GM21825 (cell line): ENCODE data around the gene BCAR3.
"Not testable (repeated sequence)": the region's sequence is repeated elsewhere in the genome, so short reads cannot be mapped to it uniquely, and the experiment has no call there.

Source experiments
- ATAC-seq: cut with Tn5 transposase; IDR thresholded peaks from one replicate; pipeline ENCODE4 v1.9.1; 2021; ENCODE audit warnings: mild to moderate bottlenecking, moderate library complexity; ENCODE audit not compliant: unreplicated experiment

BCAR3 gene

DNA sequence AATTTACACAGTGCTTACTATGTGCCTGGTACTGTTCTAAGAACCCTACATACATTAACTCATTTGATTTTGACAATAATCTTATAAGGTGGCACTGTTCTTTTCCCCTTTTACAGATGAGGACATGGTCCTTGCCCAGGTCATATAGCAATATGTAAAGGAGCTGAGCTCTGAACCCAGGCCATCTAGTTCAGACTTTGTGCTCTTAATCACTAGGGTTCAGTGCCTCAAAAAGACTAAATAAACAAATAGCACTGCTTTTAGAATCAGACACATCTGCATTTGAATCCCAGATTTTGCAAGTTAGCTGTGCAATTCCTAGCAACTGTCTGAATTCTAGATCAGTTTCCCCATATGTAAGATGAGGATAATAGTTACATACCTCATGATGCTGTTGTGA is 8.7 kb upstream of the BCAR3 start:
- no peak for ATAC-seq

DNA sequence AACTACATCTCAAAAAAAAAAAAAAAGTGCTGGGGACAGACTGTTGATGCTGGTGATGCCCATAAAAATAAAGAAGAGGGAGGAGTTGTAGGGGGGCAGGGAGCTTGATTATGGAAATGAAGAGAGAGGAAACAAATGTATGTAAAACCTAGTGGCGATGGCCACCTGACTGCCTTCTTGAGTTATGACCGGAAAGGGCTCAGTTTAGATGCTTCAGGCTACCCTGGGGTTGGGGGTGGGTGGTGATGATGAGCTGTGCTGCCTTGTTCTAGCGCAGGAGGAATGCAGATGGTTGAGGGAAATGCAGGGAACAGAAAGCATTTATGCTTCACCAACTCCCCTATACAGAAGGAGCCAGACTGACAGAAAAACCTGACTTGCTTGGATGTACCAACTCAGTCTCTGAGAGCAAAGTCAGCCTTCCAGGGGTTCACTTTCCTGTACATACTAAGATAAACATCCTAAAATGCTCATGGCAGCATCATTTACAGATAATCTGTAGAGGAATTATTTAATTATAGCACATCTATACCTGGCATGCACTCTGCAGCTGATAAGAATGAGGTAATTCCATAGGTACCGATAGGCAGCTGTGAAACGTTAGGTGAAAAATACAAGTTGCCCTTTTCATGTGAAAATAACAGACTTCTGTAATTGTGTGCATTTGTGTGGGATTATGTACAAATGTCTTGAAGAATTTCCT is 8.0 kb upstream of the BCAR3 start:
- no peak for ATAC-seq

DNA sequence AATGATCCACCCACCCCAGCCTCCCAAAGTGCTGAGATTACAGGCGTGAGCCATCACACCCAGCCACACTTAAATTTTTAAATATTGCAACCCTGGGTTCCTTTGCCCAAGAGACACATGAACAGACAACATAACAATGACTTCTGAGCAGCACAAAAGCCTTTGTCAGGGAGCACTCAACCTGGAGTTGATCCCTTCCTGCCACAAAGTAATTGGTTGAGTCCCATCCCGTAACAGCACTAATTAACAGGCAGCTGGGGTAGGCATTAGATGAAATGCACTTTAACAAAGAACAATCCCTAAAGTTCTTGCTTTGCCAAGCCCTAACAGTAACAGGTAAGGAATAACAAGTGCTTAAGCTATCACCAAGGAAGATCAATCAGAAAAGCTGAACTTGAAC is 5.9 kb upstream of the BCAR3 start:
- no peak for ATAC-seq

DNA sequence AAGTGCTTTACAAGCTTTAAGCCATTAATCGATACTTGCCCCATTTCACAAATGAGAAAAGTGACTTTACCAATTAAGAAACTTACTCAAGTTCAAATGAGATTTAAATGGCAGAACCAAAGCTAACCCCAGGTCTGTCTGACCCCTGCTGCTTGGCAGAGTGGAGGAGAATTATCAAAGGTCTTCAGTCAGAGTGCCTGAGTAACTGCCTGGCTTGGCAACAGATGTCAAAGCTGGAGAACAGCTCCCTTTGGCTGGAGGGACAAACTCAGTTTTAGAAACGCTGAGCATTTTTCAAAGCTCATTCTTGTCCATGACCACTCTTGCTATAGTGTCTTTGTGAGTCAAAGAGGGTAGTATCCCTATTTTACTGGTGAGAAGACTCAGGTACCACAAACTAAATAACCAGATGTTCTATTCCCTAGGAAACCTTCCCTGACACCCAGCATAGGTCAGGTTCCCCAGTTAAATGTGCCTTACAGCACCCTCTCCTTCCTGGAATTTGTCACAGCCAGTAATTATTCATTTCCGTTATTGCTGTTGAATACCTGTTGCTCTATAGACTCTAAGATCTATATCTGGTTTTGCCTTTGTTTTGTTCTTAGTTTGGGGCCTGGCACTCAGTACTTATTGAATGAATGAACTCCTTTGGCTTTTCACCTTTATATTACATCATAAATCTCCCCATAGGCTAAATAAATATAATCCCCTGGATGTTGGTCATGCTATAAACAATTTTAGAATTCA is 5.0 kb upstream of the BCAR3 start:
- ATAC-seq, result no peak

DNA sequence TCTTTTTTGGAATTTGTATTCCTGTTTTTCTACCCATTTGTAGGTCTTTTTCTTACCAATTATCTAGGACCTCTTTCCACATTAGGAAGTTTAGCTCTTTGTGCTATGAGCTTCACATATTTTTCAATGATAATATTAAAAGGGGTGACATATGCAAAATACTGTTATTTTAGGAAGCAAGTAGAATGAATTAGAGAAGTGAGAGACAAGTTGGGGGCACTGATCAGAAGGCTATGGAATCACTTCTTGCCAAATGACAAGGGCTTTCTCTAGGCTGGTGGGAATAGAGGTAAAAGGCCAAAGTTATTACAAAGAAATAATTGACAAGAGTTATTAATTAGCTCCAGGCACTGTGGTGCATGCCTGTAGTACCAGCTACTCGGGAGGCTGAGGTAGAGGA is 4.3 kb upstream of the BCAR3 start:
- no peak for ATAC-seq

DNA sequence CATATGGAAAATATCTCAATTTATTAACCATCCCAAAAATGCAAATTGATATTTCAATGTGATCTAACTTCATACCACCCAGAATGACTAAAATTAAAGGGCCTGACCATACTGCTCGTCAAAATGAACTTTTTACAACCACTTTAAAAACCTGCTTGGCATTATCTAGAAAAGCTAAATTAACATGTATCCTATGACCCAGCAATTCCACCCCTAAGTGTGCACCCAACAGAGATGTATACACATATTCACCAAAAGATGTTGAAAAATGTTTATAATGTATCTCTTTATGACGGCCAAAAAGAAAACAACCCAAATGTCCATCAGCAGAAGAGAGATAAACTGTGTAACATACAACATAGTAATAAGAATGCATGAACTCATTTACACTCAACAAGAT is 1.6 kb upstream of the BCAR3 start:
- no peak for ATAC-seq

DNA sequence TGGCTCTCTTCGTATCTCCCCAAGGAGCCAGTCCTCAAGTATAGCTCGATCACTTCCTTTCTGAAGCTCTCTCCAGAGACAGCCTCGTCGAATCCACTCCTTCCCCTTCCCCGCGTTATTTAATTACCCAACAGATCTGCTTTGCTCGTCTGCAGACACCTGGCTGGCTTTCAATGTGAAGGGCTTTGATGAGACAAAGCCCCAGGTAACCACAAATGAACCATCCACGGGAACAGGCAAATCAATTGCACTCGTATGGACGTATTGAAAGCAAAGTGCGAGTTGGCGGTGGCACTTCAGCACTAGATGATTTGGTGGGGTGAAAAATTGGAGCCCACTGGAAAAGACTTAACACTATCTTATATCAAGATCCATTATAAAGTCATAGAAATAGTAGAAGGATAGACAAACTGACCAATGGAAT is 364 bp upstream of the BCAR3 start:
- ATAC-seq, result peak; percentile 6

DNA sequence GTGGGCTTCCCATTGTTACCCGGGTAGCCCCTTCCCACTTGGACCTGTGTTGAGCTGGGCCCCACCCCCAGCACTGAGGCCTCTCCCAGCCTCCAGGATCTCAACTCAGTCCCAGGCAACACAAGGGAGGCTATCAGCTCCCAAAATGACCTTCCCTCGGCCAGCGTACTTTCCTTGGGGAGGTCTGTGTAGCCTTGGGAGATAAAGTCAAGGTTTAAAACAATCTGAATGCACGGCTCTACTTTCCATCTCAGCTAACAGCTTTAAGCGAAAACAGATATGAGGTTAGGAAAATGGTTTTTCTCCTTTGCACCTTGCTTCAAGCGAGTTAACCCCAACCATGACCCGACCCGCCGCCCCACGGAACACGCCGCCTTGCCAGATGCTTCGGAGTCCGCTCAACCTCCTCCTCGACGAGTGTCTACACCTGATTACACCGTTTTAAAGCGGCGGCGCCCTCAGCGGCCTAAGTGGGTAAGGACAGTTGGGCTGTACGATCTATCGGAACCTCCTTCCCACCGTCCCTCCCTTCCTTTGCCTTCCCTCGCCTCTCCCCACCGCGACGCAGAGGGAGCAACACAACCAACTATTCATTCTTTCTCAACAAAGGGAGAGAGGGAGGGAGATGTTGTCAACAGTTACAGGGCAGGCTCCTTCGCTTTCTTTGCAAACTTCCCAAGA is 1.1 kb downstream of the BCAR3 start:
- ATAC-seq, result peak; percentile 60

DNA sequence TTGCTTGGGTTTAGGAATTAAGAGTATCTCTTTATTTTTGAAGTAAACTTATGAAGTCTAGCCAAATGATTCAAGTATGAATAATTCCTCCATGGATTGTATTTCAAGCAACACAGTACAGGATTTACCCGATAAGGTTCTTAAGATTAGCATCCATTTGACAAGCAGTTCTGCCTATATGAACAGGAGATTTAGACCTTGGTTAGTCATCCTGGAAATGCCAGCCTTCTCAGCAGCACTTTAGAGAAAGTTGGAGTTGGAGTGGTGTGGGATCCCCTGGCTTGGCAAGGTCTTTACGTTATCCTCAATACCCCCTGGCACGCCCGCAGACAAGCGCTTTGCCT is 1.6 kb downstream of the BCAR3 start:
- ATAC-seq, result no peak

DNA sequence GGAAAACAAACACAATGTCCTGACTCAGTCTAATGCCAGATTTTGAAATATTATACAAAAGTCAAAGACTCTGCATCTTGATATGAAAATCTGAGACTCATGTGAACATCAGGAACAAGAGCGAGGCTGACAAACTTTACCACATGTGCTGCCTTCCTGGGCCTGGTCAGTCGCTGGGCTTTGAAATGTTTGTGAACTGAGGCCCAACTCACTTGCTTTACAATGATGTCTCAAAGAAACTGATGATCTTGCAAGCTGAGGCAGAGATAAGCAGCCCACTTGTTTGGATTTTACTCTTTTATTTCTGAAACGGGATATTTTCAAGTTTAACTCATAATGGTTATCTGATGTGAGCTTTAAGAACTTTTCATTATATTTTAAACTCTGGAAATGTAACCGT is 2.1 kb downstream of the BCAR3 start:
- ATAC-seq, result no peak

DNA sequence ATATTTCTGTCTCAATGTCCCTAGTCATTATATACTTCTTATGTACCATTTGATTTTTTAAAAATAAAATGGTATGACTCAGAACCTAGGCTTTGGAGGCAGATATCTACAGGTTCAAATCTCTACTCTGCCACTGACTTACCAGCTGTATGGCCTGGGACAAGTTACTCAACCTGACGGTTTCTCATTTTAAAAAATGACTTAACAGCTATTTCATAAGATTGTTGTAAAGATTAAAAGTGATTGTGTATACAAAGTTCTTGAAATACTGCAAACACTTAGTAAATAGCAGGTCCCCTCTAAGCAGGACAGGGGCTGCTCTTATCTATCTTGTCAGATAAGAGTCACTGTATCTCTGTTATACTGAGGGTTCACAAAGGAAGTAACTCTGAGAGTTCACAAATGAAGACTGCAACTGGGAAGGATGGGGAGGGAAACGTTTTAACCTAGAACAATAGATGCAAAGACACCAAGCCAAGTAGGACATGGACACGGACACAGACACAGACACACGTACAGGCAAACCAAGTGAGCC is 2.6 kb downstream of the BCAR3 start:
- ATAC-seq, result no peak

DNA sequence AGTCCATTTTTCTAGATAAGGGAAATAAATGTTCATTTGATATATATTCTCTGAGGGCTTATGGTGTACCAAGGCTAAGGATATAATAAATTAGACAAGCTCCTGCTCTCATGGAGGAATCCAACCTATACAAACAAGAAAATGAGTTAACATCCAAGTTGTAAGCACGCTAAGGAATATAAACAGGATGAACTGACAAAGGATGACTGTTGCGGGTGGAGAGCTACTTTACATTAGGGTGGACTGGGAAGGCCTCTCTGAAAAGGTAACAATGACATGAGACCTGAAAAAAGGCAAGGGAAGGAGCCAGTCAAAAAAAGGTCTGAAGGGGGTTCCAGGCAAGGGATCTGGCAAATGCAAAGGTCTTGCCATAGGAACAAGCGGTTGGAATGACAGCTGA is 3.1 kb downstream of the BCAR3 start:
- no peak for ATAC-seq

DNA sequence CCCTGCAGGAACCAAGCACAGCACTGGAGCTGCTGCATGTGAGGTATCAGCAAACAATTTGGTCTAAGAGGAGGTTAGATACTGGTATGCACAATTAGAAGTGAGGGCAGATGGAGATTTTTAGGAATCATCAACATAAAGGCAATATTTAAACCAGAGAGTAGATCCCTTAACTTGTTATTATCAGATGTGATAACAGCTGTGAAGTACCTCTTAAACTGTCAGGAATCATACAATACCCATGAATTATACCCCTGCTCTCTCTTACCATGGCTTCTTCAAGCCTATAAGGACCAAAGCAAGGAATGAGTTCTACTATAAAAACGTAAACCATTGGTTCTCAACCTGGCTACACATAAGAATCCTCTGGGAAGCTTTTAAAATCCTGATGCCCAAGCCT is 3.9 kb downstream of the BCAR3 start:
- ATAC-seq, result no peak

DNA sequence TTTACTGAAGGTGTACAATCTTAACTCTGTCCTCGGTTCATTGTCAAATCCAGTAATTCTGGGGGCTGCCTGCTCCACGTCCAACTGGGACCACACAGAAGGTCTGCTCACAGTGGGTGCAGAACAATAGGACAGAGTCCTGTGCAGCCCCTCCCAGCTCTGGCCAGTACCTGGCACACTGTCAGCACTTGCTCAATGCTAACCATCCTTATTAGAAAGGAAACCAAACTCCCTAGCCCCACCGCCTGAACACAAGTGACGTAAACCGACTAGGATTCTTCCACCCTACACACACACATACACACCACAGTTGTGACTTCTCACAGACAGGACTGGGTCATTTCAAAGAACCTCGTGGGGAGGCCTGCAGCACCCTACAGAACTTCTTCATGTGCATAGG is 5.2 kb downstream of the BCAR3 start:
- no peak for ATAC-seq

DNA sequence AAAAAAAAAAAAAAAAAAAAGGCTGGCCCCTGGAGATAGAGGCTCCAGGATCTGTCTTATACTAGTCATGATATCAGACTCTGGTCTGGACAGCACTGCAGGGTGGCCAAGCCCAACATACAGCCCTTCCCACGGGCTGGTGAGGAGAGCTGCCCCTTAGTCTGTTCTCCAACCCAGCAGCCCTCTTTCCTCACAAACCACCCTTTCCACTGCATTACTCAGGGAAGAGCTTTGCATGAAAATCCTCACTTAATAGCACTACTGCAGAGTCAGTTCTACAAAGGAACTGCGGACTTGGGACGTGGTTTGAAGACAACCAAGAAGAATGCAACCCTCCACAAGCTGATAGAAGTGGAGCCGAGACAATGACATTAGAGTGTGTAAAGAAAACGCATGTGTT is 5.7 kb downstream of the BCAR3 start:
- no peak for ATAC-seq

DNA sequence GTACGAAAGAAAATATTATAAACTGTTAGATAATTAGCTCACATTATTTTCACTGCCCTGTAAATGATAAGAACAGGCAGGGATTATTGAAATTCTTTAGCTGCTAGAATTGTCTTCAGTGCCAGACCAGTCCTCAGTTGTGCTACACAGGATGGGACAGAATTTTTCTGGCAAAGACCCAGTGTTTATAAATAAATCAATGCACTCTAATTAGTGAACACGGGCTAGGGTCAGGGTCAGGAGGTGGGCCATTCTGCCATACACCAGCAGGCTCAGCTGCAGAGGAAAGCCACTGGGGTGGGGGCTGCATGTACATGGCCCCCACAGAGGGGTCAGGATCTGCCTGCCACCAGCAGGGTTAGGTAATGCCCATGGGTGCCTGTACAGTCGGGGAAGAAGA is 6.4 kb downstream of the BCAR3 start:
- no peak for ATAC-seq

DNA sequence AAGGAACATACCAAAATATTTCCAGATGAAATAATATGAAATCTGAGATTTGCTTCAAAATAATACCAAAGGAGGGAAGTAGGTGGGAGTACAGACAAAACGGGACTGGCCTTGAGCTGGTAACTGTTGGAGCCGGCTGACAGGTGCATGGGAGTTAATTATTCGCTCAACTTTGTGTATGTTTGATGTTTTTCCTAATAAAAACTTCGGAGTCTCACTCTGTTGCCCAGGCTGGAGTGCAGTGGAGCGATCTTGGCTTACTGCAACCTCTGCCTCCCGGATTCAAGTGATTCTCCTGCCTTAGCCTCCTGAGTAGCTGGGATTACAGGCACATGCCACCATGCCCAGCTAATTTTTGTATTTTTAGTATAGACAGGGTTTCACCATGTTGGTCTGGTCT is 7.6 kb downstream of the BCAR3 start:
- not testable (repeated sequence) for ATAC-seq

DNA sequence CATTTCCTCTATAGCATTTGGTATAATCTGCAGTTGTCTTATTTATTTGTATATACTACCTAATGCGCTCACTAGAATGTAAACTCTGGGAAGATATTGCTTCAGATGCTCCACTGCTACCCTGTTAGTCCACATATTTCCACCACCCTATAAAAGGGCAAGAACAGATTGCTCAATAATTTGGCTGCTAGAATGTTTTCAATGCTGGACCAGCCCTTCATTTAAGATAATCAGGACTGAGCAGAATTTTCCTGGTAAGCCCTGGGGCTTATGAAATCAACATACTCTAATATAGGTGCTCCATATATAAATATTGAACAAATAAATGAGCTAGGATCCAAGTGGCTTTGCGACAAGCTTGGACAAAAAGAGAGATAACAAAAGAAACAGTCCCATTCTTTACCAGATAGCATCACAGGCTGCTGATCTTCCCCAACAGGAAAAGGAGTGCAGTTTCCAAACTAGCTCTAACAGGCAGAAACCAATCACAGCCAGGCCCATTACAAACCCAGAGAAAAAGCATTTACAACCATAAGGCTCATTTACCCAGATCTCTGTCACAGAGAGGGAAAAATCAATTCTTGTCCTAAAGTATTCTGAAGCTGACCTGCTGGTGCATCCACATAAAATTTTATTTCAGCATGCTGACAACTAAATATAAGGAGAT is 8.3 kb downstream of the BCAR3 start:
- no peak for ATAC-seq

DNA sequence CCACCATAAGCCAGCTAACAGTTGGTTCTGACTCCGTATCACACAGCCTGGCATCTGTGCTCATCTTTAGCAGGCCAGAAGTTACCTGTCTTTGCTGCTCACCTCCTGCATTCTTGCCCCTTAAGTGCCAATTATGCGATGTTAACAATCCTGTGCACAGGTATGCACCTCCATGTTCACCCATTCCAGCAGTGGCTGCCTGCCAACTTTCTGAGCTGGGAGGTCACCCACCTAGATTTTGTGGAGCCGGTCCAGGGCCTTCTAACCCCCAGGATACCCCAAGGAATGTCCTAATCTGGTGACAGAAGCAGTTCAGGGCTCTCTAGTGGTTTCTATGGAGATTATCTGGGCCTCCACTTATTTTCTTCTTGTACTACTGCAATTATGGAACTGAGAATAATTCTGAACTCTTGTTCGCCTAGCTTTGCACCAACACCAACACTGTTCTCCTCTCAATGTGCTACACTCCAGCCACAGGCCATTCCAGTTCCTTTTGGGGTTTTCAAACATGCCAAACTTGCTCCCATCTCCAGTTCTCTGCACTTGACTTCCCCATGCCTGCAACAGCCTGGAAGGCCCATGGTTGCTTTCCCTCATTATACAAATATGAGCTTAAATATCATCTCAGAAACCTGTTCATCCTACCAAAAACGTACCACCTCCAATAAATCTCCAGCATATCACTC is 9.0 kb downstream of the BCAR3 start:
- ATAC-seq, result no peak

DNA sequence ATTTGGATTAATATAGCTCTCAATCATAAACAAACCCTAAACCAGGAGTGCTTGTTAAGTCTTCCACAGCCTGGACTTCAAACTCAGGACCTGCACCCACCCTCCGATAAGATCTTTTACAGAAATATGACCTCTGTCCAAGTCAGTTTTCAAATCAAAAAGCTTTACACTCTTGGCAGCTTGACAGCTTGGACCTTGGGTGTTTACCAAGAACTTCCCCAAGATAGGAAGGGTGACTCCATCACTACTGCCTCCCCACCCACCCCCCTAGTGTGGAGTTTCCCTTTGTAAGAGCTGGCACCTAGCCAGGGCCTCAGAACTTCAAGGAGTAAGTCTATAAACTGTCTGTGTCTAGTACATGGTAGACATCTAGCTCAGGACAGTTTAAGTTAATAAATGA is 9.6 kb downstream of the BCAR3 start:
- no peak for ATAC-seq

DNA sequence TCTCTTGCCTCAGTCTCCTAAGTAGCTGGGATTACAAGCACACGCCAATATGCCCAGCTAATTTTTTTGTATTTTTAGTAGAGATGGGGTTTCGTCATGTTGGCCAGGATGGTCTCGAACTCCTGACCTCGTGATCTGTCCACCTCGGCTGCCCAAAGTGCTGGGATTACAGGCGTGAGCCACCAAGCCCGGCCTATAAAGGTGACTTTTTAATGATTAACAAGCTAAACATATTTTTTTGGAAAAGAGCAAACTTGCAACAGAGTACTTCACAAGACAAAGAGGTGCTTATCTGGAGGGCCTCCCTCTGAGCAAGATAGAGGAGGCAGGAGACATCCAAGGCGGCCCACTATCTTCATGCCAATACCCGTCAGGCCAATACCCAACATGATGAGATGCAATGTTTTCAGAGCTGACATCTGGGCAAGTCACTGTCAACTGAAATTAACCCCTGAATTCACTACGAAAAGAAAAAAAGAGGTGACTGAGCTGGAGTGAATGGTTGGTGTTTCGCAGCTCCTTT is 10.5 kb downstream of the BCAR3 start:
- no peak for ATAC-seq
